Islet of Langerhans (tissue), 1 donor: Measurements from ENCODE around the gene GRIA4.

ENCODE experiments used
- FAIRE-seq: peaks from one replicate; lab custom pipeline; 2011; peaks lifted over from hg19 to GRCh38; lab: Jason Lieb, UNC

GRIA4 gene

GRCh38 chr11:105609832-105610781, at the start of gene GRIA4:
Gene GRIA4 (plus strand): TSS chr11:105610073. CDS start chr11:105610998, 925 bp downstream.
- FAIRE-seq: no peak

DNA sequence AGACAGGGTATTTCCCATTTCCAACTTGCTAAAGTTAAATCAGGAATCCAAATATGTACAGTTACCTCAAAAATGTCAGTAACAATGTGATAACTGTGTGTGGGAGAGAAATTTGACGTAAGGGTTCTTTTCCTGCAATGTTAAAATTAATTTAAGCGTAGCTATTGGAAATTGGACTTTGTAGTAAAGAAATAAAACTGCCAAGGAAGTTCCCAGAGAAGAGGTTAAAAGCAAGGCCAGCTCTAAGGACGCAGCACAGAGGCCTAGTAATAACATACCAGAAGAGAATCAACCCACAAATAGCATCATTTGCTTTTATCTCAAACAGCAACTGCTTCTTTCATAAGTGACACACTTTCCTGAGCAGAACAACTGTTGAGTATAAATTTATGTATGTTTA, 36.8 kb upstream of the GRIA4 start:
- FAIRE-seq: no peak

- FAIRE-seq: no peak
These were observed 34.9 kb upstream of the GRIA4 start for GRCh38 chr11:105574974-105575373.

DNA sequence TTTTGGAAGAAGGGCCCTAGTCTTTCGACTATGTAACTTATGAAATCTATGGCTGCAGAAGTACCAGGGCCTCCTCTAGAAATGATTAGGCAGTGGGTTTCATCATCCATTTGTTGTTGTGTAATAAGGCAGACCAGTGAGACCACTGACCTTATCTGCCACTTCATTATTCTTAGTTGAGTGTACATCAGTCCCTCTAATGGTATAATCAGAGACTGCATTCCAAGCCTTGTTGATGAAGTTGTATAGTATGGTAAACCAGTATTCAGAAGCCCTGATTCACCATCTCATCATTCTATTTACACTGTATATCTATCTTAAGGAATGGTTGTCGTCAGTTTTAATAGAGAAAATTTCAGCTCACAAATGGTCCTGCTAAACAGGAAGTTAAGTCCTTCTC, 32.2 kb upstream of the GRIA4 start:
- no peak for FAIRE-seq

DNA sequence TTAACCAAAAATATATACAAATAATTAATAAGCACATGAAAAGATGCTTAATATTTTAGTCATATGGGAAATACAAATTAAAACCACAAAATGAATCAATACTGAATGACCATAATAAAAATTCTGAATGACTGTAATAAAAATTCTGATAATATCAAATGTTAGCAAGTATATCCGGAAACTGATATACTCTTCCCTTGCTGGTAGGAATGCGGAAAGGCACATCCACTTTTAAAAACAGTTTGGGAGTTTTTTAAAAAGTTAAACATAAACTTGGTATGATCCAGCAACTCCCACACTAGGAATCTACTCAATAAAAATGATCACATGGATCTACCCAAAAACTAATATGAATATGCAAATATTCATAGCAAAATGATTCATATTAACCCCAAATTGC, 30.8 kb upstream of the GRIA4 start:
- no peak for FAIRE-seq

DNA sequence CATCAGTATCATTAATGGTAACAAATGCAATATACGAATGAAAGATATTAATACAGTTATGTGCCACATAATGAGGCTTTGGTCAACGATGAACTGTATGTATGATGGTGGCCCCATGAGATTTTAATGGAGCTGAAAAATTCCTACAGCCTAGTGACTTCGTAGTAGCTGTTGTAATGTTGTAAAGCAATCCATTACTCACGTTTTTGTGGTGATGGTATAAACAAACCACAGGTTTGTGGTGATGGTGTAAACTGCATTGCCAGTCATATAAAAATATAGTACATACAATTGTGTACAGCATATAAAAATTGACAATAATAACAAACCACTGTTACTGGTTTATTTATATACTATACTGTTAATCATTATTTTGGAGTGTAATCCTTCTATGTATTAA, 27.4 kb upstream of the GRIA4 start:
- no peak for FAIRE-seq

DNA sequence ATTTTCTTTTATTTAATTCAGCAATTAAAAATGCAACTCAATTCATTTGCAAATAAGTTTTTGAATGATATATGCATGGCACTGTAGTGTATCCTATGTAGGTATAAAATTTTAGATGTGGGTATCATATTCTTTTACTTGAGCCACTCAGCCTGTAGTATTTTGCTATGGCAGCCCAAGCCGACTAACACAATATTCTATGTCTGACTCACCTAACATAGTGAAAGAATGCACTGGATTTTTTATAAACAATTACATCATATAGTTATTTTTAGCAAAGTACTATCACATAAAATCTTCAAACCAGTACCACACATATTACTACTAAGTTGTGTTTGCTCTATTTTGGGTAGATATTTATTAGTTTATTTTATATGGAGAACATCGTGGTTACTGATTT, 21.9 kb upstream of the GRIA4 start:
- FAIRE-seq: peak; percentile 27

- no peak for FAIRE-seq
These were observed 20.5 kb upstream of the GRIA4 start for GRCh38 chr11:105589346-105589745.

DNA sequence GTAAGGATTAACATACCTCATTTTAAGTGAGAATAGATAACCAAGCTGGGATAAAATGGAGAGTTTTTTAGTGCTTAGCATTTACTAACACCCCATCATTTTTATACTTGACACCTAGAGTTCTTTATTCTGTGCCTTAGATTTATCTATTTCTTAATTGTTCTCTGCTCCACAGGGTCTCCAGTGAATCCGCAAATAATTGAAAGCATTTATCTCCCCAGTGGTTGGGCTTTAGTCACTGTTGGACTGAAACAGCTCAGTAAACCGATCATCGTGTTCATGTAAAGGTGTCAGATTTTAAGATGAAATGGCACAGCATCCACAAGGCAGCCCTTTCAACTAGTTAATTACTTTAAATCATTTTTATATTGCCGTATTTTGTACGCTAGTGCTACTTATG, 17.8 kb upstream of the GRIA4 start:
- no peak for FAIRE-seq

DNA sequence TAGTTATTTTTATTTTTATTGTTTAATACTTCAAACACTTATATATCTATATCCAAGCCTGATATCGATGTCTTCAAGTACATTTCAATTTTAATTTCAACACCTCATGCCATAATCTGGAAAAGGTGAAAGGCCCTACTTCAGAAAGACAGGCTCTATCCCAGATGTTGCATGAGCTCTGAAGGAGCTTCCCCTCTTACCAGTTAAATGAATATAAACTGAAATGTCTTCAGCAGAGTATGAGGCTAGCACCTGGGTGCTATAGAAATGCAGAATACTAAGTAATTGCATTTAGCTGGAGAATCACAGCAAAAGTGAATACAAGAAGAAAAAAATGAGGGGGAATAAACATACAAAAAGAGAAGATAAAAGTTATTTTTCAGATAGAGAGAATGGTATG, 11.5 kb upstream of the GRIA4 start:
- FAIRE-seq: no peak

GRCh38 chr11:105603156-105603555, 6.7 kb upstream of the GRIA4 start:
- FAIRE-seq: no peak

GRCh38 chr11:105609341-105609781, 512 bp upstream of the GRIA4 start:
- peak; percentile 41 for FAIRE-seq

- FAIRE-seq: no peak
These were observed 1.1 kb downstream of the GRIA4 start for GRCh38 chr11:105610871-105611571.

DNA sequence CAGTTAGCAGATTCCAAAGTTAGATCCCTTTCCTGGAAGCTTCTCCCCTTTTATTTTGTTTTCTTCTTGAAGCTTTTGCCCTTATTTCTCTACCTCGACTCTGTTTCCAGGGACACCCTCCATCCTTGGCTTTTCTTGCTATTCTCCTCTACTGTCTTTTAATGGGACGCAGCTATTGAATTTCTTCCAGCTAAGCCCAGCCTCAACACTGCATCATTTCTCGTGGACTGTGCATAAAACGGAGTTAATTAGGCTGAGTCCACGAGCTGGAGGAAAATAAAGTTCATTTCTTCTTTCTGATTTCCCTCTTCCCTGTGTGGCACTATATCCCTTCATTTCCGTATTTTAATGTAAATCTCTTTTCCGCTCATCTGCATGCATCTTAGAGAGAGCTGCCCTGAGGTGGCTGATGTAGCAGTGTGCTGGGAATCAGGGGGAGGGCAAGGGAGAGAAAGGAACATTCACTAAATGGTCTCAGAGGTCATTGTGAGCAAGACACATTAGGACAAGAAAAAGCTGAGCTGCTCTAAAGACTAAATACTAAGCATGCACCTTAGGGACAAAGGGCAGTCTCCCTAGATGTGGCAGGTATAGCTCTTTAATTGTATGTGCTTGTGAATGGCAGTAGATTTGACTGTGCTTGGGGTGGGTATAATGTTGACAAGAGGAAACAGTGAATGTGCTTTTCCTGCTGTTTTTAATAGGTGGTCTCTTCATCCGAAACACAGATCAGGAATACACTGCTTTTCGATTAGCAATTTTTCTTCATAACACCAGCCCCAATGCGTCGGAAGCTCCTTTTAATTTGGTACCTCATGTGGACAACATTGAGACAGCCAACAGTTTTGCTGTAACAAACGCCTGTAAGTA, 1.9 kb downstream of the GRIA4 start:
- FAIRE-seq: no peak

- no peak for FAIRE-seq
These were observed 2.9 kb downstream of the GRIA4 start for GRCh38 chr11:105612771-105613170.

DNA sequence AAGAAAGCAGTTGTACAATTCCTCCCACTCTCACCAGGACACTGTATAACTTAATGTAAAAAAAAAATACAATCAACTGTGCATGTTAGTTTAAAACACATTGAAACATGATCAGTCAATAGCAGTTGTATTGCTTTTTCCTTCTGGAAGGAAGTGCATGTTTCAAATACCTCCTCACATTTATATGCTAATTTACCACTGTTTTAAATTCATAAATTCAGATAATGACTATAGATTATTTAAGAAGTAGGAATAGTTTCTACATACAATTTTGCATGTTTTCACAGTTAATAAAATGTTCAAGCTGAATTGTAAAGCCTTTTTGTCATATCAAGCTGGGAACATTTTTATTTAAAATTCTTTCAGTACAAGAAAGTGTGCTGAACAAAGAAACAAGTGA, 3.3 kb downstream of the GRIA4 start:
- no peak for FAIRE-seq

DNA sequence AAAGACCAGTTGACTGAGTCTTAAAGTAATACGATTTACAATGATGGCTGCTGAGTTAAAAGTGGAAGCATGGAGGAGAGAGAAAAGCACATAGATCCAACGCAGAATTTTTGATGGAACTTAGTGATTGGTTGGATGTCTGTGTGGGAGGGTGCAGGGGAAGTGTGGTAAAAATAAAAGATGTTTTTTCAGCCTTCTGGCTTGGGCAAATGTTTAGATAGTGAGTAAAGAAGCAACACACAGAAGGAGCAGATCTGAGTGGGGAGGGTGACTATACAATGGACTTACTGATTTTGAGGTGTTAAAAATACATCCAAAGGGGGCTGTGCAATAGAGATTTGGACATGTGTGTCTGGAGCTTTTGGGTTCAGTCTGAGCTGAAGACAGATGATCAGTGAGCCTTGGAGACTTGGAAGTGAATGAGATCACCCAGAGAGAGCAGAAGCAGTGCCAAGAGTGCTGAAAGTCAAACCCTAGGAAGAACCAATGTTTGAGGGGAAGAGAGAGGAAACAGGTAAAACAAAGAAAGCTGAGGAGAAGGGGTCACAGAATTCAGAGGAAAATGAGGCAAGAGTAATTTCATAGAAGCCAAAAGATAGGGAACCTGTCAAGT, 8.6 kb downstream of the GRIA4 start:
- FAIRE-seq: no peak

DNA sequence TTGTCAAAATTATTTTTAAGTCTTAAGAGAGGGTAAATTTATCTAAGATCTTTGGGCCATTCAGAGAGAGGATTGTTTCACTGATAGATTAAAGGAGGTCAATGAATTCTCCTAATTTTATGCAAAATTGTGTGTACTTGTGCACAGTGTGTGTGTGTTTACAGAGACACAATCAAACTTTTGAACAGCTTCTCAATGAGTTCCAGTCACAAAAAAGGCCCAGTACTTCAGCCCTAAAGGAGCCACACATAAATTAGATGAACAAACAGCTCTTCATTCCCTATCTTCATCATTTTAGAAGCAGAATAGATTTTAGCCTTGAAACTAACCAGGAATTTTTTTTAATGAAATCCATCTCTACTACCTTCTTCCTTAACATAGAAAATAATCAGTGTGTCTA, 9.7 kb downstream of the GRIA4 start:
- FAIRE-seq: no peak

DNA sequence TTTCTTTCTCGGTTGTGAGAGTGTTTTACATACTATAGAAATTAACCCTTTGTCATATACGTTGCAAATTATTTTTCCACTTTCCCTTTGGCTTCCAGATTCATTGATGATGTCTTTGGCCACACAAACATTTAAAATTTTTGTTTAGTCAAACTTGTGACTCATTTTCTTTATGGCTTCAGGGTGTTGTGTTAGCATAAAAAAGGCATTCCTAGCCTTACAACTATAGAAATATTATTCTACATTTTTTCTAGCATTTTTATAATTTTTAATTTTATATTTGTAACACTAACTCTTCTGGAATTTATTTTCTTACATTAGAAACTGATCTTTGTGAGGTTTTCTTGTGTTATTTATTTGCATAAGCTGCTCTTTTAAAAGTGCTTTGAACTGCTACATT, 12.1 kb downstream of the GRIA4 start:
- no peak for FAIRE-seq

- FAIRE-seq: no peak
These were observed 22.4 kb downstream of the GRIA4 start for GRCh38 chr11:105632316-105632715.

- no peak for FAIRE-seq
These were observed 25.6 kb downstream of the GRIA4 start for GRCh38 chr11:105635466-105635865.

GRCh38 chr11:105636496-105636895, 26.6 kb downstream of the GRIA4 start:
- no peak for FAIRE-seq
